BJ (cell line): ENCODE data around the gene HES7. TPM values are rescaled to one million over a fixed set of nuclear protein-coding genes. Genes with fewer than 3 reads are reported as not detected.
"Not testable (repeated sequence)": the region's sequence is repeated elsewhere in the genome, so short reads cannot be mapped to it uniquely, and the experiment has no call there.

Source experiments
- CTCF ChIA-PET: fragments of 350-600 bp; formaldehyde crosslinking; extraction: SDS; loops from one replicate; lab custom pipeline; 2021; ENCODE audit warnings: antibody characterized with exemption, inconsistent platforms; lab: Yijun Ruan, JAX
- POLR2A ChIA-PET: fragments of 300-600 bp; sonication (Branson Sonifier 250); formaldehyde crosslinking; extraction: SDS; loops from one replicate; lab custom pipeline; 2021; ENCODE audit warnings: antibody characterized with exemption; lab: Charles Lee
- DNase-seq: peaks from one replicate; pipeline ENCODE4 v3.0.0-alpha.2; 2011; ENCODE audit warnings: low read depth
- H3K27me3 ChIP-seq: 2 replicates; pipeline ENCODE4 v1.6.0; 2011; ENCODE audit warnings: low read length; ENCODE audit not compliant: control insufficient read depth, insufficient read depth
- H3K36me3 ChIP-seq: 2 replicates; pipeline ENCODE4 v1.5.1; 2011; ENCODE audit warnings: low read length; ENCODE audit not compliant: control insufficient read depth, insufficient read depth
- H3K4me3 ChIP-seq: 2 replicates; pipeline ENCODE4 v1.5.1; 2011; ENCODE audit warnings: low read depth, mild to moderate bottlenecking, control low read depth, low read length
- CTCF ChIP-seq: IDR thresholded peaks from 2 replicates; pipeline ENCODE4 v1.5.1; 2011; ENCODE audit warnings: low read depth, mild to moderate bottlenecking, control low read depth, inconsistent platforms, low read length, moderate library complexity; ENCODE audit not compliant: insufficient read depth
- polyA plus RNA-seq: library from polyadenylated mRNA; depleted of rRNA; stranded (reverse); fragments of >200 nt; gene quantifications from 2 replicates; pipeline ENCODE4 v1.2.3, GENCODE V29; 2011

HES7 gene
- polyA plus RNA-seq, 1 experiment = not detected

- Histone ChIP-seq H3K4me3 (no peak overlapping the region), H3K27me3 (peaks cover 25% of the 10 kb centered on the region), H3K36me3 (no peaks in the 10 kb centered on the region)
- ChIA-PET POLR2A (no interaction called here), CTCF (interaction anchor here (1.3 to 6.1 kb wide), 8 partner anchors 19 to 59 kb away, joined by 3 to 54 read pairs (median 4); no protein-coding TSS in a partner anchor)
- no peak for DNase-seq
- no peak for TF ChIP-seq CTCF
These were observed 7.1 kb downstream of the HES7 start for GRCh38 chr17:8116776-8117175.

GRCh38 chr17:8110907-8111306 is 13.0 kb downstream of the HES7 start:
- no peak overlapping the region for H3K4me3 ChIP-seq
- POLR2A ChIA-PET = no interaction called here
- H3K36me3 ChIP-seq = no peaks in the 10 kb centered on the region
- DNase-seq = no peak
- CTCF ChIA-PET = interaction anchor here (0.6 to 16.4 kb wide), 19 partner anchors 9 to 221 kb away, joined by 3 to 183 read pairs (median 6); partner anchors contain the start of gene ALOX12B
- peaks cover 34% of the 10 kb centered on the region for H3K27me3 ChIP-seq
- no peak for TF ChIP-seq CTCF

- ChIA-PET POLR2A (no interaction called here), CTCF (interaction anchor here (0.6 to 16.4 kb wide), 20 partner anchors 9 to 222 kb away, joined by 3 to 183 read pairs (median 6); partner anchors contain the start of gene ALOX12B)
- Histone ChIP-seq H3K36me3 (no peaks in the 10 kb centered on the region), H3K4me3 (no peak overlapping the region), H3K27me3 (peaks cover 33% of the 10 kb centered on the region)
- TF ChIP-seq CTCF = no peak
- DNase-seq = no peak
These were observed 13.5 kb downstream of the HES7 start for GRCh38 chr17:8110456-8110804.

- POLR2A ChIA-PET = no interaction called here
- CTCF ChIA-PET = interaction anchor here (0.7 to 16.4 kb wide), 16 partner anchors 9 to 191 kb away, joined by 3 to 183 read pairs (median 6); partner anchors contain the start of gene ALOX12B
- no peaks in the 10 kb centered on the region for H3K36me3 ChIP-seq
- TF ChIP-seq CTCF = peak; percentile 77
- peaks cover 32% of the 10 kb centered on the region for H3K27me3 ChIP-seq
- DNase-seq = no peak
- no peak overlapping the region for H3K4me3 ChIP-seq
These were observed 14.0 kb downstream of the HES7 start for GRCh38 chr17:8109661-8110455.

GRCh38 chr17:8108972-8109660 is 14.8 kb downstream of the HES7 start:
- POLR2A ChIA-PET = no interaction called here
- H3K36me3 ChIP-seq = no peaks in the 10 kb centered on the region
- TF ChIP-seq CTCF = no peak
- CTCF ChIA-PET = interaction anchor here (0.9 to 16.4 kb wide), 9 partner anchors 9 to 52 kb away, joined by 3 to 183 read pairs (median 11); partner anchors contain the start of gene ALOX12B
- no peak overlapping the region for H3K4me3 ChIP-seq
- no peak for DNase-seq
- H3K27me3 ChIP-seq = peaks cover 27% of the 10 kb centered on the region

- H3K36me3 ChIP-seq, POLR2A ChIA-PET, H3K4me3 ChIP-seq, DNase-seq: not testable (repeated sequence)
- peaks cover 22% of the 10 kb centered on the region for H3K27me3 ChIP-seq
- CTCF ChIA-PET = interaction anchor here (0.9 to 16.4 kb wide), 3 partner anchors 17 to 32 kb away, joined by 4 to 183 read pairs (median 5); partner anchors contain the start of gene ALOX12B
These were observed 16.9 kb downstream of the HES7 start for GRCh38 chr17:8106980-8107379.
